Keratinocyte (primary cell): ENCODE data around the gene EPHB1.

Experiments used
- CTCF ChIP-seq, 3 experiments: IDR thresholded peaks in 1 of 3; conservative IDR thresholded peaks in 1 of 3; optimal IDR thresholded peaks in 1 of 3; 2 replicates in 2 of 3; 3 replicates in 1 of 3; pipeline versions ENCODE3 to v1.5.1; 2011; ENCODE audit warnings: low read length in 3 of 3, mild to moderate bottlenecking in 3 of 3, moderate library complexity in 2 of 3, control low read depth in 1 of 3, inconsistent platforms in 1 of 3; ENCODE audit not compliant: insufficient read depth in 2 of 3; ENCODE audit errors: extremely low read depth in 1 of 3
- EZH2 ChIP-seq: IDR thresholded peaks from one replicate; pipeline ENCODE4 v1.6.1; 2012; ENCODE audit warnings: inconsistent platforms, mild to moderate bottlenecking, low read length, moderate library complexity

- TF ChIP-seq CTCF (optimal IDR thresholded peaks at IDR 0.05 in 1 of 3, IDR thresholded peaks at IDR 0.05 in 1 of 3, conservative IDR thresholded peaks at IDR 0.05 in 1 of 3; ENCODE audit: extremely low read depth in 1 of 3, insufficient read depth in 2 of 3, low read length in 3 of 3), result no peak
- TF ChIP-seq EZH2, result no peak
These were observed 86.2 kb downstream of the EPHB1 start for GRCh38 chr3:134881305-134881704.
